Stomach (tissue), 4 donors: Measurements from ENCODE around the gene KRTAP10-6.

ENCODE experiments used
- CTCF ChIP-seq, 7 experiments: fragments of 450-650 bp in 4 of 7; fragments of 200-600 bp in 3 of 7; sonication (generic) in 3 of 7; IDR thresholded peaks; one replicate each; pipeline ENCODE4 v1.5.1; 2016 to 2019; ENCODE audit warnings: antibody characterized with exemption in 7 of 7, control low read depth in 2 of 7, mild to moderate bottlenecking in 1 of 7
- POLR2A ChIP-seq, 4 donors: fragments of 450-650 bp; IDR thresholded peaks; one replicate each; pipeline ENCODE4 v1.6.1; 2016; ENCODE audit warnings: antibody characterized with exemption in 4 of 4, control low read depth in 2 of 4, mild to moderate bottlenecking in 1 of 4, moderate library complexity in 1 of 4
- POLR2AphosphoS5 ChIP-seq, 3 donors: sonication (generic); formaldehyde crosslinking; IDR thresholded peaks; one replicate each; pipeline ENCODE4 v1.6.1; 2016; ENCODE audit warnings: antibody characterized with exemption in 3 of 3

DNA sequence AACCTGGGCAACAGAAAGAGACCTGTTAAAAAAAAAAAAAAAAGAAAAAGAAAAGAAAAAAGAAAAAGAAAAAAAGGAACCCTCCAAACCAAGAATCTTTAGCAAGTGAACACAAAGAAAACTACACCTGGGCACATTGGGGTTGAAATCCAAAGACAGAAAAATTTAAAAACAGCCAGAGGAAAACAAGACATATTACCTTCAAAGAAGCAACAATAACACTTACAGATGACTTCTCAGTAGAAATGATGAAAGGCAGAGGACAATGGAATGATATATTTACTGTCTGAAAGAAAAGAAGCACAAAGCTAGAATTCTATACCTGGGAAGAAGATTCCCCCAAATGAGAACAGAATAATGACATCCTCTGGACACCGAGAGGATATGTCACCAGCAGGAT is 49.6 kb downstream of the KRTAP10-6 start:
- TF ChIP-seq CTCF (IDR thresholded peaks at IDR 0.05), result no peak
- no peak for TF ChIP-seq POLR2AphosphoS5 (IDR thresholded peaks at IDR 0.05)
- no peak for TF ChIP-seq POLR2A (IDR thresholded peaks at IDR 0.05)
